ENCODE results near the gene NCAM1. TPM values are rescaled to one million over a fixed set of nuclear protein-coding genes. Genes with fewer than 3 reads are reported as not detected.

NCAM1 gene
- total RNA-seq, 1 experiment from 2014 or later = 0.33 TPM

DNA sequence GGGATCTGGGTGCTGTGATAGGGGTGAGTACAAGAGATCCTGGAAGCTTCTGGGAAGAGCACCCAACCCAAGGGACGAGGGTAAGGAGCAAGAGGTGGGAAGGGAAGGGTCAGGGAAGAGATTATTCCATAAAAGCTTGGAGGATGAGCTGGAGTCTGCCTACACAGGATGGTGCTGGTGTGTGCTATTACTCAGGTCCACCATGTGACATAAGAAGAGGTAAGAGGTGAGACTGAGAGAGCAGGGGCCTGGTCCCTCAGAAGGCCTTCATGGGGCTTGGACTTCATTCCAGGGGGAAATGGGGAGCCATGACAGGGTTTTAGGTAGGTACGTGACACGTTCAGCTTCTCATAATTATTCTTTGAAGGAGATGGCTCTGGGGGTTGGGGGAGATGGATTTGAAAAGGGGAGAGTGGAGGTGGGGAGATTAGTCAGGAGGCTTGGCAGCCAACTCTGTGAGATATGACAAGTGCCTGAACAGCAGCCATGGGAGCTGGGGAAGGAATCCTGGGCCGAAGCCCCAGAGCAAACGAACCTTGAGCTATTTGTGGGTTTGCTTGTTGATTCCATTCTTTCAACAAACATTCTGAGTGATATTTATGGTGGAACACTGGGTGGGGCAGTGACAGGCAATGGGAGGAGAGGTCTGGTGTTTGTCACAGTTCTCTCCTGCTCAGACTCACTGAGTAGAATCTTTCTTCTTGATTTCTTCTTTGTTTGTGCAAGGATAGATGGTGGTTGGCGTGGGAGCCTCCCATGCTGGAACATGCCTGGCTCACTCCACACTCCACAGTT lies 11.2 kb upstream of the NCAM1 start:
- Histone ChIP-seq H3F3A (ENCODE audit: insufficient read depth, low read depth) (no peaks in the 10 kb centered on the region), H3K9me3 (ENCODE audit: insufficient read depth, low read depth) (no peaks in the 10 kb centered on the region), H3K79me2 (ENCODE audit: low read depth) (no peaks in the 10 kb centered on the region), H3K4me1 (replicated peaks; ENCODE audit: insufficient read depth) (no peaks in the 10 kb centered on the region), H3K4me3 (no peak overlapping the region), H3K27me3 (ENCODE audit: insufficient read depth, low read depth) (no peaks in the 10 kb centered on the region), H3K36me3 (ENCODE audit: low read depth) (no peaks in the 10 kb centered on the region), H4K20me1 (ENCODE audit: insufficient read depth) (no peaks in the 10 kb centered on the region), H2AFZ (no peak overlapping the region), H3K4me2 (no peak overlapping the region), H3K9me2 (ENCODE audit: insufficient read depth) (no peaks in the 10 kb centered on the region), H3K27ac (no peak overlapping the region)
- TF ChIP-seq, protein P1, sequence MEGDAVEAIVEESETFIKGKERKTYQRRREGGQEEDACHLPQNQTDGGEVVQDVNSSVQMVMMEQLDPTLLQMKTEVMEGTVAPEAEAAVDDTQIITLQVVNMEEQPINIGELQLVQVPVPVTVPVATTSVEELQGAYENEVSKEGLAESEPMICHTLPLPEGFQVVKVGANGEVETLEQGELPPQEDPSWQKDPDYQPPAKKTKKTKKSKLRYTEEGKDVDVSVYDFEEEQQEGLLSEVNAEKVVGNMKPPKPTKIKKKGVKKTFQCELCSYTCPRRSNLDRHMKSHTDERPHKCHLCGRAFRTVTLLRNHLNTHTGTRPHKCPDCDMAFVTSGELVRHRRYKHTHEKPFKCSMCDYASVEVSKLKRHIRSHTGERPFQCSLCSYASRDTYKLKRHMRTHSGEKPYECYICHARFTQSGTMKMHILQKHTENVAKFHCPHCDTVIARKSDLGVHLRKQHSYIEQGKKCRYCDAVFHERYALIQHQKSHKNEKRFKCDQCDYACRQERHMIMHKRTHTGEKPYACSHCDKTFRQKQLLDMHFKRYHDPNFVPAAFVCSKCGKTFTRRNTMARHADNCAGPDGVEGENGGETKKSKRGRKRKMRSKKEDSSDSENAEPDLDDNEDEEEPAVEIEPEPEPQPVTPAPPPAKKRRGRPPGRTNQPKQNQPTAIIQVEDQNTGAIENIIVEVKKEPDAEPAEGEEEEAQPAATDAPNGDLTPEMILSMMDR (conservative IDR thresholded peaks at IDR 0.05) = no peak
- no peak for TF ChIP-seq EZH2 (IDR thresholded peaks at IDR 0.05; ENCODE audit: low read depth)
- ChIA-PET CTCF (no interaction called here), POLR2A (ENCODE audit: unreplicated experiment) (no interaction called here)
- BruUV-seq (replicated peaks) = no TSS peak
- no peak for DNase-seq
- intact Hi-C loops (cut with micrococcal nuclease; ENCODE audit: unreplicated experiment) = no loop called here

DNA sequence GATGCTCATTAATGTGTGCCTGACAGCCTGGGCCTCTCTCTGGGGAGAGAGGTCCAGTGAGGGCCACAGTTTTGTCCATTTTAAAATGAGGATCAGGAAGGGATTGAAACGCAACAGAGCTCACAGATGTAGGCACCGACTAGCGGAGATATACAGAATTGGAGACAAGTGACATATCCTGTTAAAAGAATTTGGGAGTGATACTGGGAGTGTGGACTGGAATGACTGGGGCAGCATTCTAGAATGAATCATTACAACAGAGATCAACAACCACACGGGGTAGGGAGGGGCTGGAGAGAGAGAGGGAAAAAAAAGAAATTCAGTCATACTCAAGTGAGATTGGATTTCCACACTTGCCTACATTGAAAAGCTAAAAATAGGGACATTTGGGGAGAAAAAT lies 2.5 kb upstream of the NCAM1 start:
- no peaks in the 10 kb centered on the region for H3K79me2 ChIP-seq (ENCODE audit: low read depth)
- CTCF ChIA-PET = no interaction called here
- H3K36me3 ChIP-seq (ENCODE audit: low read depth) = no peaks in the 10 kb centered on the region
- TF ChIP-seq EZH2 (IDR thresholded peaks at IDR 0.05; ENCODE audit: low read depth) = no peak
- TF ChIP-seq, protein P1 (conservative IDR thresholded peaks at IDR 0.05) = peak; percentile 44; the same call in 1 of the 2 replicates
- H3K9me3 ChIP-seq (ENCODE audit: insufficient read depth, low read depth) = no peaks in the 10 kb centered on the region
- H4K20me1 ChIP-seq (ENCODE audit: insufficient read depth) = no peaks in the 10 kb centered on the region
- no peaks in the 10 kb centered on the region for H3F3A ChIP-seq (ENCODE audit: insufficient read depth, low read depth)
- H3K4me3 ChIP-seq = no peak overlapping the region
- H3K27me3 ChIP-seq (ENCODE audit: insufficient read depth, low read depth) = no peaks in the 10 kb centered on the region
- H3K9me2 ChIP-seq (ENCODE audit: insufficient read depth) = no peaks in the 10 kb centered on the region
- no TSS peak for BruUV-seq (replicated peaks)
- H3K4me2 ChIP-seq = no peak overlapping the region
- no peak overlapping the region; the same call in 1 of the 2 replicates for H2AFZ ChIP-seq
- intact Hi-C loops (cut with micrococcal nuclease; ENCODE audit: unreplicated experiment) = no loop called here
- peak in 1 of 2 experiments; percentile 72 for DNase-seq
- POLR2A ChIA-PET (ENCODE audit: unreplicated experiment) = no interaction called here
- H3K4me1 ChIP-seq (replicated peaks; ENCODE audit: insufficient read depth) = no peaks in the 10 kb centered on the region
- H3K27ac ChIP-seq = no peak overlapping the region

DNA sequence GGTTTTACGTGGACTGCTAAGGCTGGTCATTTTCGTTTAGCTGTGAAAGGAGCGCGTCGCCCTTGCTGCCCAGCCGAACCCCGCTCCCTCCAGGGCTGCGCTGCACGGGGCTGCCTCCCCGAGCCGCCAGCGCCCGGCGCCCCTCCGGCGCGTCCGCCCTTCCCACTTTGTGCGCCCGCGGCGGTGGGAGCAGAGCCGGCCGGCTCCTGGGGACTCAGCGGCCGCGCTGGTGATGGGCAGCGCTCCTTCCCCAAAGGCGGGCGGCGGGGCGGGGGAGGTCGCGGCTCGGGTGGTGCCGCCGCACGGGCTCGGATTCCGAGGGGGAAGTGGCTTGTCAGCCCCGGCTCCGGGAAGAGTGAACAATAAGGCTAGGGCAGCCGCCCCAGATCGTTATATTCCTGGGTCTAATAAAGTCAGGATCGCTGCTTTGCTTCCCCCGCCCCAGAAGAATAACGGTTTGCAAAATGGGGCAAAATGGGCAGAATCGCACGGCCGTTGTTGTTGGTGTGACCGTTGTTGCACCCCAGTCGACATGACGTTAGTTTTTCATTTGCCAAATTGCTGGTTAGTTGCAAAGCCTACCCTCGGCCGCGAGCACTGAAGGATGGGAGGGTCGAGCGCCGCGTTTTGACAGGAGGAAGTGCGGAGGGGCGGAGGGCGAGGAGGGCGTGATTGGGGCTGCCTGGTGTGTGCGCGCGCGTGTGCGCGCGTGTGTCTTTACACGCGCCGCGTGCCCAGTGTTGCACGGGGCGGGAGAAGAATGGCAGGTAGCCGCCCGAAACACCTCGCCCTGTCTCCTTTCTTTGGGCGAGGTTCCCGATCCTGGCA lies 745 bp downstream of the NCAM1 start:
- Histone ChIP-seq H3K4me1 (replicated peaks; ENCODE audit: insufficient read depth) (no peaks in the 10 kb centered on the region), H3K9me3 (ENCODE audit: insufficient read depth, low read depth) (peaks cover 4% of the 10 kb centered on the region; the same call in 1 of the 2 replicates), H3K36me3 (ENCODE audit: low read depth) (no peaks in the 10 kb centered on the region), H3K79me2 (ENCODE audit: low read depth) (no peaks in the 10 kb centered on the region), H3K4me3 (peak overlapping the region; percentile 54), H2AFZ (peak overlapping the region; percentile 74), H3K27me3 (ENCODE audit: insufficient read depth, low read depth) (no peaks in the 10 kb centered on the region), H3K4me2 (peak overlapping the region; percentile 65), H3F3A (ENCODE audit: insufficient read depth, low read depth) (no peaks in the 10 kb centered on the region), H3K27ac (no peak overlapping the region), H4K20me1 (ENCODE audit: insufficient read depth) (no peaks in the 10 kb centered on the region), H3K9me2 (ENCODE audit: insufficient read depth) (no peaks in the 10 kb centered on the region)
- ChIA-PET POLR2A (ENCODE audit: unreplicated experiment) (no interaction called here), CTCF (no interaction called here)
- intact Hi-C loops (cut with micrococcal nuclease; ENCODE audit: unreplicated experiment) = loop anchor here (5.0 kb wide), 1 partner anchor 150 kb away; no protein-coding TSS in a partner anchor
- no peak for DNase-seq
- BruUV-seq (replicated peaks) = no TSS peak
- TF ChIP-seq, protein P1 (conservative IDR thresholded peaks at IDR 0.05) = no peak
- no peak for TF ChIP-seq EZH2 (IDR thresholded peaks at IDR 0.05; ENCODE audit: low read depth)
